Measurements from ENCODE around the gene FPR1. TPM values are rescaled to one million over a fixed set of nuclear protein-coding genes. Genes with fewer than 3 reads are reported as not detected.
"Not testable (repeated sequence)": the region's sequence is repeated elsewhere in the genome, so short reads cannot be mapped to it uniquely, and the experiment has no call there.

Gene FPR1
- total RNA-seq, 1 experiment from 2014 or later = not detected

DNA sequence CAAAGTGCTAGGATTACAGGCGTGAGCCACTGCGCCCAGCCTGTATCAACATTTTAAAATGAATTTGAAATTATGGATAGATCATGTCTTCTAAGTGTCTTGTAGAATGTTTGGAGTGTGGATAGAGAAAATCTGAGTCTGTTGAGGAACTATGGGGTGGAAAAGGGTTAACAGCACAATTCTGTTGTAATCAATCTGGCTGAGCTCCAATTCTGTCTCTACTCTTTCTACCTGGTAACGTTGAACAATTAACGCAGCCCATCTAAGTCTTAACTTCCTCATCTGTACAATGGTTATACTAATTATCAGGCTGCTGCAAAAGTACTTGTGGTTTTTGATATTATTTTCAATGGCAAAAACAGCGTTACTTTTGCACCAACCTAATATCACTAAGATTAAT, 13.4 kb upstream of the FPR1 start:
- Histone ChIP-seq H3K36me3 (replicated peaks; ENCODE audit: control insufficient read depth, insufficient read depth, low read length) (no peaks in the 10 kb centered on the region), H3K27me3 (ENCODE audit: control insufficient read depth, insufficient read depth, low read length) (no peaks in the 10 kb centered on the region), H3K4me3 (ENCODE audit: insufficient read depth, low read depth, low read length) (no peak overlapping the region)
- no peak for DNase-seq

GRCh38 chr19:51761696-51762095, 10.0 kb upstream of the FPR1 start:
- Histone ChIP-seq H3K4me3 (ENCODE audit: insufficient read depth, low read depth, low read length) (no peak overlapping the region), H3K27me3 (ENCODE audit: control insufficient read depth, insufficient read depth, low read length) (no peaks in the 10 kb centered on the region), H3K36me3 (replicated peaks; ENCODE audit: control insufficient read depth, insufficient read depth, low read length) (no peaks in the 10 kb centered on the region)
- no peak for DNase-seq

GRCh38 chr19:51760697-51761356, 9.1 kb upstream of the FPR1 start, which contains the start of gene FPR2:
FPR2 (plus strand) TSS chr19:51761180; CDS start chr19:51768659, 7,479 bp downstream.
- DNase-seq = no peak
- H3K36me3 ChIP-seq (replicated peaks; ENCODE audit: control insufficient read depth, insufficient read depth, low read length) = no peaks in the 10 kb centered on the region
- H3K4me3 ChIP-seq (ENCODE audit: insufficient read depth, low read depth, low read length) = no peak within 1 kb of the TSS

GRCh38 chr19:51755571-51755970, 3.9 kb upstream of the FPR1 start:
- no peak for DNase-seq
- H3K4me3 ChIP-seq (ENCODE audit: insufficient read depth, low read depth, low read length) = no peak overlapping the region
- no peaks in the 10 kb centered on the region for H3K27me3 ChIP-seq (ENCODE audit: control insufficient read depth, insufficient read depth, low read length)
- H3K36me3 ChIP-seq (replicated peaks; ENCODE audit: control insufficient read depth, insufficient read depth, low read length) = no peaks in the 10 kb centered on the region

More at GRCh38 chr19:51760697-51761356, 9.1 kb upstream of the FPR1 start, which contains the start of gene FPR2:
- H3K27me3 ChIP-seq (ENCODE audit: control insufficient read depth, insufficient read depth, low read length) = no peaks in the 10 kb centered on the region

GRCh38 chr19:51754770-51755169, 3.1 kb upstream of the FPR1 start:
- Histone ChIP-seq H3K4me3 (ENCODE audit: insufficient read depth, low read depth, low read length) (no peak overlapping the region), H3K36me3 (replicated peaks; ENCODE audit: control insufficient read depth, insufficient read depth, low read length) (no peaks in the 10 kb centered on the region), H3K27me3 (ENCODE audit: control insufficient read depth, insufficient read depth, low read length) (no peaks in the 10 kb centered on the region)
- DNase-seq = no peak

DNA sequence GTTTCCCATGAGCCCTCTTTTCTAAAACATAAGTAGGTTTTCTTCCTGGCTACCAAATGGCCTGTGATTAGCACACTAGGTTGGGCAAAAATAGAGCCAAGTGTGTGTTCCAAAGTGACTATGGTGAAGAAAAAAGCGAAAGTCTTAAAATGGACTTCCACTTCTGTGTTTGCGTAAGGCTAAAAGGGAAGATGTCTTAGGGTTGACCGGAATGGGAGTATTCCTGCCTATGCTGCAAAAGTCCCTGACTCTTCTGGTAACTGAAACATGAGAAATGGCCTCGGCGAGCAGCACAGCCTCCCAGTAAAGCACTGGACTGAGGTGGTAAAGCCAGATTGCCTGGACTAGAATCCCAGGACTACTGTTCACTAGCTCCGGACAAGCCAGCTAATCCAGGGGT, 2.4 kb upstream of the FPR1 start:
- no peak for DNase-seq
- H3K36me3 ChIP-seq (replicated peaks; ENCODE audit: control insufficient read depth, insufficient read depth, low read length) = no peaks in the 10 kb centered on the region
- H3K4me3 ChIP-seq (ENCODE audit: insufficient read depth, low read depth, low read length) = no peak overlapping the region
- no peaks in the 10 kb centered on the region for H3K27me3 ChIP-seq (ENCODE audit: control insufficient read depth, insufficient read depth, low read length)

DNA sequence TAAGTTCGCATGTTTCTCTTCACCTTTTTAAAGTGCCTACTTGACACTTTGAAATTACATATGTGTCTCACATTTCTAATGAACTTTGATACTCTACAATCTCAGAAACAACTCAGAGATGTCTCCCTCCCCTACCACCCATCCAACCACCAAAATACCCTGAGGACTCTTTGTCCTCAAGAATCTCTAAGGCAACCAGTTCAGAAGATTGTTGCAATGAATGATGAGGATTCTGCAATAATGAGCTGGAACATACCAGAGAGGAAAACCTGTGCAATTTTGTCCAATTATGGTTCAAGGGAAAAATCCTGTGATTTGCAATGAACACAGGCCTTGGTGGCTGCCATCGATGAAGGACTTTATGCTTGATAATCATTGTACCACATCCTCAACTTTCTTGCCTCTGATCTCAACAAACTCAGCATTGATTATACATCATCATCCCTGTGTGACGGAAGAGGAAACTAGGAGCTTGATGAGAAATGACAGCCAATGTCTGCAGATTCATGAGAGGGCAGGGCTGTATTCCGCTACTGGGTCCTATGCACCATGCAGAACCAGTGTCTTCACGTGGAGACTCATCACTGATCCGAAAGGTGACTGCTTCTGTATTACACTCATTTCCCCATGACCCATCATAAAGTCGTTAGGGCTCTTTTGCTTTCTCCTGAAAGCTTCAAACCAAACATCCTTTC, 1.1 kb downstream of the FPR1 start:
- Histone ChIP-seq H3K27me3 (ENCODE audit: control insufficient read depth, insufficient read depth, low read length) (no peaks in the 10 kb centered on the region), H3K36me3 (replicated peaks; ENCODE audit: control insufficient read depth, insufficient read depth, low read length) (no peaks in the 10 kb centered on the region), H3K4me3 (ENCODE audit: insufficient read depth, low read depth, low read length) (no peak overlapping the region)
- DNase-seq = no peak

DNA sequence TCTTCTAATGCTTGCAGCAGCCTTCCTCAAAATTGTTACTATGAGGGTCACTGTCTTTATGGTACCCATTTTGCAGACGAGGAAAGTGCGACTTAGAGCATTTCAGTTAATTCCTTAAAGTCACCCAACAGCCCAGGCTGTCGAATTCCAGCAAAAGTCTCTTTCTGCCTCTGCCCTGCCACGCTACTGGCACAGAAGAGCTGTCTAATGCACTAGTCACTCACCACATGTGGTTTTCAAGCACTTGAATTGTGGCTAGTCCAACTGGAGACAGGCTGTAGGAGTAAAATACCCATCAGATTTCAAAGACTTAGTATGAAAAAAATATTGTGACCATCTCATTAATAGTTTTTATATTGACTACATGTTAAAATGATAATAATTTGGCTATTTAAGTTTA, 1.7 kb downstream of the FPR1 start:
- H3K27me3 ChIP-seq (ENCODE audit: control insufficient read depth, insufficient read depth, low read length) = no peaks in the 10 kb centered on the region
- no peak overlapping the region for H3K4me3 ChIP-seq (ENCODE audit: insufficient read depth, low read depth, low read length)
- H3K36me3 ChIP-seq (replicated peaks; ENCODE audit: control insufficient read depth, insufficient read depth, low read length) = no peaks in the 10 kb centered on the region
- no peak for DNase-seq

DNA sequence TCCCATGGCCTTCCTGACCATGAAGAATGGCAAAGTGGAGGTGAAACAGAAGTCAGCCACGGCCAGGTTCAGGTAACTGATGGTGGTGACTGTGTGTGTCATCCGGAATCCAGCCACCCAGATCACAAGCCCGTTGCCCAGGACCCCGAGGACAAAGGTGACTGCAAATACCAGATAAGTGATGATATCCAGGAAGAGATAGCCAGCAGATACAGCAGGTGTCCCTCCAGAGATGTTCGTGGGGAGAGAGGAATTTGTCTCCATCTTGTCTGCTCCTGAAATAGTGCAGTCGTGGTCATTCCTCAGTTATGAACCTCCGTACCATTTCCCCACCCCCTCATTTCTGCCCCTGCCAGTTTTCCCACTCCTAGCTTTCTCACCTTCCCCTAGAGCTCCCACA, 4.9 kb downstream of the FPR1 start:
- no peaks in the 10 kb centered on the region for H3K27me3 ChIP-seq (ENCODE audit: control insufficient read depth, insufficient read depth, low read length)
- no peaks in the 10 kb centered on the region for H3K36me3 ChIP-seq (replicated peaks; ENCODE audit: control insufficient read depth, insufficient read depth, low read length)
- DNase-seq = no peak
- H3K4me3 ChIP-seq (ENCODE audit: insufficient read depth, low read depth, low read length) = no peak overlapping the region

GRCh38 chr19:51743405-51743804, 8.3 kb downstream of the FPR1 start:
- Histone ChIP-seq H3K36me3 (replicated peaks; ENCODE audit: control insufficient read depth, insufficient read depth, low read length) (no peaks in the 10 kb centered on the region), H3K4me3 (ENCODE audit: insufficient read depth, low read depth, low read length) (no peak overlapping the region), H3K27me3 (ENCODE audit: control insufficient read depth, insufficient read depth, low read length) (no peaks in the 10 kb centered on the region)
- DNase-seq = no peak

DNA sequence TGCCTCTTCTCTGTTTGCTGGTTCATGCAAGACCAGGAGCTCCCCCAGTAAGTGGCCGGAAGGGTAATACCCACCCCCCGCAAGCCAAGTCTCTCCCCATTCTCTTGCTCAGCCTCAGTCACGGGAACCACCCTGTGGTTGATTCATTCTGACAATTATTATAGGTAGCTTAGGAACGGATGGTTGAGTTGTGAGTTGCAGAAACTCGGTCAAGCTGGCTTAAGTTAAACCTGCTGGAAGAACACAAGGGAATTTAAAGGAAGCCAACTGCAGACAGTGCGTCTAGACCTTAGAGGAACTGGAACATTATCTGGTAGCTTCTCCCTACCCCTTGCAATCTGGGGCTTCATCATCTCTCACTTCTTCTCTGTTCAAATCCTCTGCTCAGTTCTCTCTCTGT, 8.9 kb downstream of the FPR1 start:
- no peak for DNase-seq

GRCh38 chr19:51740356-51740755, 11.3 kb downstream of the FPR1 start:
- DNase-seq = no peak
- no peaks in the 10 kb centered on the region for H3K27me3 ChIP-seq (ENCODE audit: control insufficient read depth, insufficient read depth, low read length)
- no peak overlapping the region for H3K4me3 ChIP-seq (ENCODE audit: insufficient read depth, low read depth, low read length)
- no peaks in the 10 kb centered on the region for H3K36me3 ChIP-seq (replicated peaks; ENCODE audit: control insufficient read depth, insufficient read depth, low read length)

More for the DNA sequence above, 8.9 kb downstream of the FPR1 start:
- Histone ChIP-seq H3K36me3 (replicated peaks; ENCODE audit: control insufficient read depth, insufficient read depth, low read length) (no peaks in the 10 kb centered on the region), H3K27me3 (ENCODE audit: control insufficient read depth, insufficient read depth, low read length) (no peaks in the 10 kb centered on the region), H3K4me3 (ENCODE audit: insufficient read depth, low read depth, low read length) (no peak overlapping the region)

DNA sequence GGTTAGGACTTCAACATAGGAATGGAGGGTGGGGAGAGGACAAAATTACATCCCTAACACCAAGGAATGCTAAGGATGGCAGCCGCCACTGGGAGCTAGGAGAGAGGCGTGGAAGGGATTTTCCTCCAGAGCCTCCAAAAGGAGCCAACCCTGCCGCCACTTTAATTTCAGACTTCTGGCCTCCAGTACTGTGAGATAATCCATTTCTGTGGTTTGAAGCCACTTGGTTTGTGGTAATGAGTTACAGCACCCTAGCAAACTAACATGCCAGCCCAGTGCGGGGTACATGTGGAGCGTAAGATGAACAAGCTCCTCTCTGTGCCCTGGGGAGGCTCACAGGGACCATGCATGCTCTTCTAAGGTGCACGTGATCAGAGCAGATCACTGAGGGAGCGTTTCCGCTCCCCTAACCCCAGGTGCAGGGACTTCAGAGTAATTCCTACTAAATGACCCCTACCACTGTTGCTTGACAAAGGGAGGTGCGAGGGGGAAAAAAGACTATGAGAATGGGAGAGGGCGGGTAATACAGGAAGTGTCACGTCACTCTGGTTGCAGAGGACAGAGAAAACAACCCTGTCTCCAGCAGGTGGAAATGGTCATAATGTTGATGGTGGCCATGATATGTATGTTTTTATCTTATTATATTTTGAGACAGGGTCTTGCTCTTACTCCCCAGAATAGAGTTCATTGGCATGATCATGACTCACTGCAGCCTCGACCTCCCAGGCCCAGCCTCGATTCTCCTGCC, 12.0 kb downstream of the FPR1 start:
- H3K36me3 ChIP-seq (replicated peaks; ENCODE audit: control insufficient read depth, insufficient read depth, low read length) = no peaks in the 10 kb centered on the region
- no peak for DNase-seq
- no peaks in the 10 kb centered on the region for H3K27me3 ChIP-seq (ENCODE audit: control insufficient read depth, insufficient read depth, low read length)

DNA sequence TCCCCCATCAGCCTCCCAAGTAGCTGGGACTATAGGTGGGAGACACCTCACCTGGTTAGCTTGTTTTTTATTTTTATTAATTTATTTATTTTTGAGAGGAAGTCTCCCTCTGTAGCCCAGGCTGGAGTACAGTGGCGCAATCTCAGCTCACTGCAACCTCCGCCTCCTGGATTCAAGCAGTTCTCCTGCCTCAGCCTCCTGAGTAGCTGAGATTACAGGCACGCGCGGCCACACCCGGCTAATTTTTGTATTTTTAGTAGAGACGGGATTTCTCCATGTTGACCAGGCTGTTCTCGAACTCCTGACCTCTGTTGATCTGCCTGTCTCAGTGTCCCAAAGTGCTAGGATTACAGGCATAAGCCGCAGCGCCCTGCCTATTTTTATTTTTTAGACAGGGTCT, 13.2 kb downstream of the FPR1 start:
- not testable (repeated sequence) for H3K36me3 ChIP-seq (replicated peaks; ENCODE audit: control insufficient read depth, insufficient read depth, low read length); H3K4me3 ChIP-seq (ENCODE audit: insufficient read depth, low read depth, low read length); DNase-seq; H3K27me3 ChIP-seq (ENCODE audit: control insufficient read depth, insufficient read depth, low read length)

More for the DNA sequence above, 12.0 kb downstream of the FPR1 start:
- no peak overlapping the region for H3K4me3 ChIP-seq (ENCODE audit: insufficient read depth, low read depth, low read length)

DNA sequence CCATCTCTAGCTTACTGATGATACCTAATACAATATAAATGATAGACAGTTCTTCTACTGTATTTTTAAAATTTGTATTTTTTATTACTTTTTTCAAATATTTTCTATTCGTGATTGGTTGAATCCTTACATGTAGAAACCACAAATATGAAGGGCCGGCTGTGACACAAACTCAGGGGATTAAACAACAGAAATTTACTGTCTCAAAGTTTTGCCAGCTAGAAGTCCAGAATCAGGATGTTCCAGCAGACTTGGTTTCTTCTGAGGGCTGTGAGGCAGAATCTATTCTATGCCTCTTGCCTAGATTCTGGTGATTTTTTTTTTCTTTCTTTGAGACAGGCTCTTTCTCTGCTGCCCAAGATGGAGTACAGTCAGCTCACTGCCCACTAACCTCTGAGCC, 13.8 kb downstream of the FPR1 start:
- no peak for DNase-seq
- Histone ChIP-seq H3K4me3 (ENCODE audit: insufficient read depth, low read depth, low read length) (no peak overlapping the region), H3K27me3 (ENCODE audit: control insufficient read depth, insufficient read depth, low read length) (no peaks in the 10 kb centered on the region), H3K36me3 (replicated peaks; ENCODE audit: control insufficient read depth, insufficient read depth, low read length) (no peaks in the 10 kb centered on the region)
